CMK (cell line): ENCODE results near the gene TRPV6.

ENCODE experiments used
- DNase-seq: peaks from one replicate; pipeline ENCODE4 v3.0.0-alpha.2; 2010; ENCODE audit warnings: low read depth

TRPV6 gene

DNA sequence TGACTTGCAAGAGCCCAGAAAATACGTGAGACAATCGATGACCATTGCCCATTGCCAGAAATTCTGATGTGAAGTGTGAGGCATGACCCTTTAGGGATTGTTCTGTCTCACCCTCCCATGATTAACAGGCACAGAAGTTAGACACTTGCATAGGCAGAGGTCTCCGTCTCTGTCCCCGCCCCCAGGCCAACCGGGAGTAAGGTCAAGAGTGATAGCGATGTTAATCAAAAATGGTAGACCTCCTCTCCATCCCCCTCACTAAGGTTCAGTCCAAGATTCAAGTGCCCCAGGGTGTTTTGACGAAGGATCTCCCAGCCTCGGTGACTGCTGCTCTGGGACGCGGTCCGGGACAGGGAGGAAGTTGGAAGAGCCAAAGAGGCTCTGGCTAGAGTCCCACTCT, 22.7 kb upstream of the TRPV6 start:
- DNase-seq, result no peak

DNA sequence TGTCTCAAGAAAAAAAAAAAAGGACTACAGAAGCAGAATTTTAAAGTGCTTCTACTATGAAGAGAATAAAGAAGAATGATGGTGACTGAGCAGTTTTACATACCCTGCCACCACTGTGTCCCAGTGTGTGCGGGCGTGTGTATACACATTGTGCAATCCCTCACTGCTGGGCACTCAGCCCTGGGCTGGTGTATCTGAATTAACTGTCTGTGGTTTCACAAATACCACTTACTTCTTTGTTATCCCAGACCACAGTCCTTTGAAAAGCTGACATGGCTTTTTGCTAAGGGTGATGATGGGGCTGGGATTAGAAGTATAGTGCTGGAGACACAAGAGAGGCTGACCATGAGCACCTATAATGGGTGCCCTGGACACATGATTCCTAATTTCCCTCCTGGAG, 21.1 kb upstream of the TRPV6 start:
- no peak for DNase-seq

DNA sequence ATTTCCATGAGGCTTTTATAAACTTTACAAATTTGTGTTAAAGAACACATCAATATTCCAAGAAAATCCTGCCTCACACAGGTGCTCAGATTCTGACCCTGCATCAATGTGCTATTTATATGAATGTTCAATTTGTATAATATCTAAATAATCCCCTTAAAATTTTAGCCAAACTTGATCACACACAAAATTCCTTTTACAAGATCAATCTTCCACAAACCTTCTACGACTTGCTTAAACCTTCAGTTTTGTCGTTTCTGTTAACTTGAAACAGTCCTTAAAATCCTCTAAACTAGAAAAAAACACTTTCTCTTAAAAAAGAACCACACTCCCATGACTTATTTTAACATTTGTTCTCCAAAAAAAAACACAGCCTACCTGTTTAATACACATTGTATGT, 20.2 kb upstream of the TRPV6 start:
- DNase-seq, result no peak

DNA sequence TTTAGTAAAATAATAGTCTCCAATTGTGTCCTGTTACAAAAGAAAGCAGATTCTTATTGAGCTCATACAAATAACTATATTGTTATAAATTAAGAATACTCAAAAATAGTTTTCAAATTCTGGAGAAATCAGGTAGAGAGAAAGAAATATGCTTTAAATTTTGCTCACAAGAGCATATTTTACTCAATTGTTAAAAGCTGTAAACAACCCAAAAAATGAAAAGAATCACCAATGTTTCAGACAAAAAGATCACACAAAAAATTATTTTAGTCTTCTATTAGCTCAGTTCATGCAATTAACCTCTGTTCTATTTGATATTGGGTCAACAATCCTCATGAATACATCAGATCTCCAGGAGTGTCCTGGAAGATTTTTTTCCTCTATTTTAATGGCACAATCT, 18.6 kb upstream of the TRPV6 start:
- no peak for DNase-seq

DNA sequence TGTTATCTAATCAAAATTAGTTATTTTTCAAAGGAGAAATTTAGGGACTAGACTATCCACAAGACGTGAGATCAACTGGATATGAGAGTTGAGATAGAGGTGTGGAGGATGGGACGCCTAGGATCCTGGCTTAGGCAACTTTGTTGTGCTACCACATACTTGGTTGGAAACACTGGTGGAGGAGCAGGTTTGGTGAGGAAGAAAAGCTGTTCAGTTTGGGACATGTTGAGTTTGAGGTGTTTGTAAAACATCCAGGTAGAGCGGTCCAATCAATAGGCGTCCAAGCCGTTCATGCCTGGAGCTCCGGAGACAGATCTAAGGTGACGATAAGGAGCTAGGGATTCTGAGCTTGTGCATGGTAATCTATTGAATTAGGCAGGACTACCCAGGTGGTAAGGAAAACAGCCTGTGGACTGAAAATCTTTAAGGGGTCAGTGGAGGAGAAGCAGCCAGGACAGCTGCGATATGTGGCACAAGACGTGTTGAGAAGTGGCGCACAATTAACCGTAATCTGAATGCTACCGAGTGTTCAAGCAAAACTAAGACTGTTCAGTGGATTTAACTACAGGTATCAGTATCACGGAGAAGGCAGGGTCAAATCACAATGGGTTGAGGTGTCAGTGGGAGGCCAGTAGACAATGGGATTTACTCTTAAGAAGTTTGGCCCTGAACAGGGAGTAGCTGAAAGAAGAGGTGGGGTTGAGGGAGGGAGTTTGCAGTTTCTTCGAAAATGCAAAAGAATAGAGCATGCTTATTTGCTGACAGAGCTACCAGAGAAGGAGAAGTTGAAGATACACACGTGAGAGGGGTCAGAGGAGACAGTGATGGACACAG, 16.1 kb upstream of the TRPV6 start:
- no peak for DNase-seq

DNA sequence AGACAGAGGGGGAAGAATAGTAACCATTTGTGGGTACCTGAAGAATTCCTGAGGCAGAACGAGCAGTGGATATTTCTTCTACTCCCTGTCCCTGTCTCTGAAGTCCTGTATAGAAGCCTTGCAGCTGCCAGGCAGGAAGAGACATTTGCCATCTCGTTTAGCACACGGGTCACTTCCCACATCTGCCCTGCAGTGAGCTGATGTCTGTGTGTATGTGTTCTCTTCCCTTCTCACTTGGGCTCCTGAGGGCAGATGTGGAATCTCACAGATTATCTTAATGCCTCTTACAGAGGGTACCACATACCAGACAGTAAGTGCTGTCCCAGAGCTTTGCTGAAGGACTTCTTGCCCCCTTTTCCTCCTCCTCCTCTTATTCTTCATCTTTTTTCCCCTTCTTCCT, 14.1 kb upstream of the TRPV6 start:
- DNase-seq, result no peak

DNA sequence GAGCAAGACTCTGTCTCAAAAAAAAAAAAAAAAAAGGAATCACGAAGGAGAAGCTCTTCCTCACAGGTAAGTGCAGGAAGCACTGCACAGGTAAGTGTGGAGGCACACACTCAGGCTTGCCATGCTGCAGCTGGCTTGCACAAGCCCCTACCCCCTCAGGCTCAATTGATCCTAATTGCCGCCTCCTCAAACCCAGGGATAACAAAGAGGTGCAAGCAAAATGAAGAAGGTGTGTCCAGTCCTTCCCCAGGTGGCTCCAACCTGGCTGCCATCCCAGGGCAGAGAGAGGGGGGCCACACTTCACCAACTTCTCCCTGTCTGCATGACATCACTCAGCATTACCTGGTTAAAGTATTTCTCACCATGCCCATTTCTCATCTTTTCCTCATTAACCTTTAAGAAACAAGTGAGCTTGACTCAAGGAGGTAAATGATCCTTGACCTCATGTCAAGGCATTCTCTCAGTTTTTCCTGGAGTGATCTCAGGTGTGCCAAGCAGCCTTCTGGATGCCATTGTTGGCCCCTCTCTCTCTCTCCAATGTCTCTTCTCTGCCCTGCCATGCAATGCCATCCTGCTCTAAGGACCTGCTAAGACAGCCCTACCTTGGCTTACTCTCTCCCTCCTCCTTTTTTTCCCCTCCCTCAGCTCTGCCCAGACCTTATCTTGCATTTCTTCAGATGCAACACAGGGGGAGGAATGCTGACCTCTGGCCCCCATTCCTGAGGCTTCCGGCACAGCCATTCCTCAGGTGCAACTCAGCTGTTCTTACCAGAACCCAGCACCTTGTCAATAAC, 13.0 kb upstream of the TRPV6 start:
- DNase-seq, result no peak

DNA sequence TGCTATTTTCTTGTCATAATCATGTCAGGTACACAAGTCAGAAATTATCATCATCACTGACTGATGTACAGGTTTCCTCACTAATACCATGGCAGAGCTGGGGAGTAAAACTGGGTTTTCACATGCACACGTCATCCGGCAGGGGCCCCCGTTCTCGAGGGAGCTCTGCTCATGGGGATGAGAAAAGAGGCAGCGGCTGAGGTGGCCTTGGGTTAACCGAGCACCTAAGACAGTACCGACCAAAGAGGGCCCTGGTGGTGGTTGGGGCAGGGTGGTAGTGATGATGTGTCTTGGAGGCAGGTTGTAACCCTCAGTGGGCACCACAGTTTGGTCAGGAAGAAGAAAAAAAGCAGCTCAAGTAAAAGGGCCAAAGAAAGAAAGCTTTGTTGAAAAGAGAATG, 12.1 kb upstream of the TRPV6 start:
- DNase-seq, result no peak

DNA sequence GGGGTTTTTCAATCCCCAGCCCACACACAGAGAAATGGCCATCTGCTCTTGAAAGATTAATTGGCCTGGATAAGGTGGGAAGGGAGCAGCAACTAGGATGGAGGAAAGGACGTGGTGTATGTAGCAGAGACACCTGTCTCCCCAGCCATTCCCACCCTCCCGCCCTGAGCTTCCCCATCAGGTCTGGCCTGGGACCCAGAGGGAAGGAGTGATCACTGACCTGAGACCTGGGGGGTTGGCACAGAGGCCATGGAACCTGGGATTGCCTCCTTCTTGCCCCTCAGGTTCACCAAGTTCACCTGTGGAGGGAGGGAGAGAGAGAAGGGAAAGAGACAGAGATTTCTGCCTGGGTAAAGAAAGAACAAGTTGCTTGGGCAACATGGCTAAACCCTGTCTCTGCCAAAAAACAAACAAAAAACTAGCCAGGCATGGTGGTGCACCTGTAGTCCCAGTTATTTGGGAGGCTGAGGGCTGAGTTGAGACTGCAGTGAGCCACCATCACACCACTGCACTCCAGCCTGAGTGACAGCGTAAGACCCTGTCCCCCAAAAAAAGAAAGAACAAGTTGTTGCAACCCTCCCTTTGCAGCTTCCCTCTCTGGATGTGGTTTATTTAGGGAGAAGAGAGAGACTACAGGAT, 11.3 kb upstream of the TRPV6 start:
- DNase-seq, result no peak

DNA sequence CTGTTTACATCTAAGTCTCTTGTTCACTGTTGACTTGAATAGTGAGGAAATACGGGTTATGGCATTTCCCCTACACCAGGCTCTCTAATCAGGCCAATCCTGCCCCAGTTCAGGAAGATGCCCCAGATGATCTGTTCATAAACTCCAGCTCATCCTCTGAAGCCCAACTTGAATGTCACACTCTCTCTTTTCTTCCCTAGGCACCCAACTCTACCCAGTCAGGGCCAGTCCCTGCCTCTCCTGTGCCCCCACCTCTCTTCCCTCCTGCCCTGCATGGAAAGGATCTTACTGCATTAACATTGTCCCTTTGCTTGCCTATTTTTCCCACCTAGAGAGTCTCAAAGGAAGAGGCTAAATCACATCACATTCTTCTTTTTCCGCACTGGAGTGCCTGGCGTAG, 10.6 kb upstream of the TRPV6 start:
- DNase-seq, result no peak

DNA sequence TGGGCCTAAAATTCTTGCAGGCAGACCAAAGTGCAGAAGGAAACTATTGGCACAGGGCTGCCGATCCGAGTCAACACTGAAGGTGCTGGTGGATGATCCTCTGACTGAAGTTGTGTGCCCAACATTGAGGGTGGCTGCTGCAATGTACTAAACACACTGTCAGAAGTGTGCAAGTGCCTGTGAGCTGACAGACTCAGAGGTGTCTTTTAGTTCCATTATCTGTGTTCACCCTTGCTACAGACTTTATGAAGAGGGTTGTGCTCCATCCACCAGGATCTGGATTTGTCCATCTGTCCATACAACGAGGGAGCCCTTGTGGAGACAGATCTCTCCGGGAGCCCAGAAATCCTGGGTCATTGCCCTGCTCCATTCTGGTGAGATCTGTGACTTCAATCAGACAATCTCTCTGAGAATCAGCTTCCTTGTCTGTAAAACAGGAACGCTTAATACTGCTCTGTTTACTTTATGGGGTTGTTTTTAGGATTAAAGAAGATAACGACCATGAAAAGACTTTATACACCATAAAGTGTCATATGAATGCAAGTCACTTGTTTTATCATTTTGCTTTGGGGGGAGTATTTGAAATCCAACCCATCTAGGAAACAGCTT, 9.5 kb upstream of the TRPV6 start:
- no peak for DNase-seq

DNA sequence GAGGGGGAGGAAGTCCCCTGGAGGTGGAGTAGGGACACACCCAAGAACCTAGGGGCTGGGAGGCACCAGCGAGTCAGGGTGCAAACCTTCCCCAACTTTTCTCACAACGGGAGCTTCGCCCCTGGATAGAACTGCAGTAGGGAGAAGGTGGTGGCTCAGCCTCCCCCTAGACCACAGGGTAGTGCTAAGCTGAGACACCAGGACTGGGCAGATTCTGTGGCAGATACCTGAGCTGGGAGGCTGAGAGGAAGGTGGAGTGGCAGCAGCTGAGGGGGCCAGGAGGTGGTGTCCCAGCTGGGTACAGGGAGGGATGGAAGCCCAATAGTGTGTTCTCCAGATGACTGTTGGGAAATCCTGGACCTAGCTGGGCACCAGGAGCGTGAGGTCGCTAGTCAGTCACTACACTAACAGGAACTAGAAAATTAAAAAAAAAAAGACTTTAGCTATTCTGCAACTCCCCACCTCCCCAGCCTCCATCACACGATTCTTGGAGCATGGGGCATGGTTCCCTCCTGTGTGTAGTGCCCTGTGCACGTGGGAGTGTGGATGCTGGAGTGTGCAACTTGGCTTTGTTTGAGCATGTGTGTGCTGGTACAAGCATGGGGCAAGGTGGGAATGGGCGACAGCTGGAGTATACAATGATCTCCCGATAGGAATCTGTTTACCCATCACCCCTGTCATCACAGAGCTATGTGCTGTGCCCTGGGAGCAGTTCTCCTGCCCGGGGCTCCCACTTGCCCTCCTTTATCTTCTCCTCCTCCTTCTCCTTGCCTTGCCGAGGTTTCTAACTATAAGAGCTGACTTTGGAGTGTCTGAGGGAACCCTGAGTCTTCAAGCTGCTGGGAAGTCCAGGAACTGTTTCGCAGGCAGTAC, 8.8 kb upstream of the TRPV6 start:
- no peak for DNase-seq

DNA sequence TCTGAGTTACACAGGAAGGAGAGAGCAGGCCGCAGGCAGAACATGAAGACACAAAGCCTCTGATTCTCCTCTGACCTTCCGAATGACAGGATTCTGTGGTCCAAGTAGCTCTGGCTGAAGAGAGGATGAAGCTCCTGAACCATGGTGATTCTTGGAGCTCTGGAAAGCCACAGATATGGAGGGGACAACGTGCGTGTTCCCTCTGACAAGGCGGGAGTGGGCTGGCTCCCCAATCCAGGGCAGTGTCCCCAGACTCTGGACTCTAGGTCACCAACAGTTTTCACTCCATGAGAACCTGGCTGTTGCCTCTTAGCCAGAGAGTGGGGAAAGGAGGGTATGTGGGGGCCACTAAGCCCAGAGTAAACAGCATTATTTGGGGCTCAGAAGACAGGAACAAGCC, 7.4 kb upstream of the TRPV6 start:
- DNase-seq, result no peak

DNA sequence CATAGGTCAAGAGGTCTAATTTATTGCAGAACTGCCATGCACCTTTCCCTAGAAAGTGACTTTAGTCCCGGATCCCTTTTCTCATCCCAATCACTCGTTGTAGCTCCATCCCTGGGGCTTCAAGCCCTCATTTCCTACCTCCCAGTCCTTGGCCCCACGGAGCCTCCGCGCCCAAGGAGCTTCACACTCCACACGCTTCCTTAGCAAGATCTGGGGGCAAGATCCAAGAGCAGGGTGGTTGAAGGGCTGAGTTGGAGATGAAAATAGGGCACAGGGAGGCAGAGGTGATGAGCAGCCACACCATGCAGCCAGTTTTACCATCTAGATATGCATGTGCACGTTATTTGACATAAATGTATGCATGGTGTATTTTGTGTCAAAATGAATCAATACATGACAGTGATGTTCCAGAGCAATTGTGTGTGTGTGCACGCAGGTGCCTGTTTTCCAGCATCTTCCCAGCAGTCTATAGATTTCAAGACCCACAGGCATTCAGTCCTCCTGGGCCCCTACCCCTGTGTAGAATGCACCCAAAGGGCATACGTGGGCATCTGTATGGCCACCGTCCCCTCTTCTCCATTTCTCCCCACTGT, 6.0 kb upstream of the TRPV6 start:
- no peak for DNase-seq

DNA sequence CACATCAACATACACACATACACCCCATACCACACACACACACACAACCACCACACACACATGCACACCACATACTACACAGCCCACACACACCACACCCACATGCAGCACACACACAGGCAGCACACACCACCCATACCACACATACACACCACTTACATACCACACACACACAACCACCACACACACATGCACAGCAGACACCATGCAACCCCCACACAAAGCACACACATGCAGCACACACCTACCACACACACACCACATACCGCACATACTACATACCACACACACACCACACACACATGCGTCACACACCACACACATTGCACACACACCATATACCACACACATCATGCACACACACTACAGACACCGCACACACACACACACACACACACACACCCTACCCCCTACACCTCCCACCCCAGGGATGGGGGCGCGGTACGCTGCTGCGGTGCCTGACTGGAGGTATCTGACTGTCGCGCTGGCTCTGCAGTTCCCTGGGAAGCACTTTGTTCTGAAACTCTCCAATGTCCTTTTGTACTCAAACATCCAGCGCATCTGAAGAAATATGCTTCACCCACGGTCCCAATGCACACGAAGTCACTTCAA, 5.4 kb upstream of the TRPV6 start:
- no peak for DNase-seq

DNA sequence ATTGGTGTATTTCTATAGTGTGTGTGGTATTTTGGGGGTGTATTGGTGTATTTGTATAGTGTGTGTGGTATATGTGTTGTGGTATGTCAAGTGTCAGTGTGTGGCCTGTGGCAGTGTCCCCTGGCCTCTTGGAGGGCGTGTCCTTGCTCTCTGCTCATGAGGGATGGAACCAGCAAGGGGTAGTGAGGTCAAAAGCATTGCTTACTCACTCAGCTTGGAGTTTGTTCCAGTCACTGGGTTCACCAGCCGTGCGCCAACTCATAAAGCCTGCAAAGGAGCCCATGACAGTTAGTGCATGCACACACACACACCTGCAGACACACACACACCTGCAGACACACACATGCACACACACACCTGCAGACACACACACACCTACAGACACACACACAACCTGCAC, 4.3 kb upstream of the TRPV6 start:
- DNase-seq, result no peak

DNA sequence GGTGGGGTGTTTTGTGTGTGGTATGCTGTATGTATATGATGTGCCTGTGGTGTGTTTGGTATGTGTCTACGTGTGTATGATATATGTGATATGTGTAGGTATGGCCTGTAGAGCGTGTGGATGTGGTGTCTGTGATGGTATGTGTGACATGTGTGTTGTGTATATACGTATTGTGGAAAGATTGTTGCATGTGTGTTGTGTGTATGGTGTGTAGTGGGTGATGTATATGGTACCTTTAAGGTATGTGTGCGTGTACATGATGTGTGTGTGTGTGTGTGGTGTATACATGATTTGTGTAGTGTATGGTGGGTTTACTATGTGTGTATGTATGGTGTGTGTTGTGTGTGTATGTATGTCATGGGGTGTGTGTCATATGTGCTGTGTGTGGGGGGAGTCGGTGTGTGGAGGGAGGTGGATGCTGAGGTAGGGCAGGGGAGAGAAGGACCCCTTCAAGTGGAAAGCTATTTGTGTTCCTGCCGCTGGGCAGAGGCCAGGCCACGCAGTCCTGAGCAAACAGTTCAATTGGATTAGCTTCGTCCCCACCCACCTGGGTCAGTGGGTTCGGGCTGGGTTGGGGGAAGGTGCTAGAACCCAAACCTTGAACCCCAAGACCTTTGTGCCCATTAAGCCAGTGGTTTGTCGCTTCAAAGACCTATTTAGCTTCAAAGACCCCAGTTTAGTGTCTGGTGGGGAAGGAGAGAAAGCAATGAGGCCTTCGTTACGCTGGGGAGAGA, 1.9 kb upstream of the TRPV6 start:
- DNase-seq, result no peak

DNA sequence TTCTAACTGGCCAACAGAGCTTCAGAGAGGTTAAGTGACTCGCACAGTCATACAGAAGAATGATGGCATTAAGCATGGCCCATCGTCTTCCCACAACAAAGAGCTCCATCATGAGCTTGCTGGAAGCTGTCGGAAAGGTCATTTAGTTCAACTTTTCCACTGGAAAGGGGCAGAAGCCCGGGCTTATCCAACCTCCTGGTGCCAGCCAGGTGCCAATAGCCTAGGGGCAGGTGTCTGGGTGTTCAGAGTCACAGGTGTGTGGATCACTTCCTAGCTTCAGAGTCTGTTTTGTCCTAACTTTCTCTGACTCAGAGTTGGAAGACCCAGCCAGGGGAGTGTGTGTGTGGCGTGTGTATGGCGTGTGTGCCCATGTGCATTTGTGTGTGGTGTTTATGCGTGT, 1.3 kb upstream of the TRPV6 start:
- DNase-seq, result no peak

DNA sequence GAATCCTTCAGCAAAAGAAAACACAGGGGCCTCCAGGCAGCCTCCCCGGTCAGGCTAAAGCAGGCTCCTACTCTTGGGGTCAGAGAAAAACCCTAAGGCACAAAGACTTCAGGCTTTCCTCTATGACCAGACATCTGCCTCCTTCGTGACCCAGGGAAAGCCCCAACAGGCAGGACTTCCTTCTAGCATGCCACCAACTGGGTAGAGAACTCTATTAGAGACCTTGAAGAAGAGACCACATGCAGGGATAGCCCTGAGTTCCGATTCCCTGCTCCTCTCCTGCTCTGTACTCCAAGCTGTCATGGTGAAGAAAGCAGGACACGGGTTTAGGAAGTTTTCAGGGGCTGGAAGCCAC, 1.3 kb downstream of the TRPV6 start:
- no peak for DNase-seq

DNA sequence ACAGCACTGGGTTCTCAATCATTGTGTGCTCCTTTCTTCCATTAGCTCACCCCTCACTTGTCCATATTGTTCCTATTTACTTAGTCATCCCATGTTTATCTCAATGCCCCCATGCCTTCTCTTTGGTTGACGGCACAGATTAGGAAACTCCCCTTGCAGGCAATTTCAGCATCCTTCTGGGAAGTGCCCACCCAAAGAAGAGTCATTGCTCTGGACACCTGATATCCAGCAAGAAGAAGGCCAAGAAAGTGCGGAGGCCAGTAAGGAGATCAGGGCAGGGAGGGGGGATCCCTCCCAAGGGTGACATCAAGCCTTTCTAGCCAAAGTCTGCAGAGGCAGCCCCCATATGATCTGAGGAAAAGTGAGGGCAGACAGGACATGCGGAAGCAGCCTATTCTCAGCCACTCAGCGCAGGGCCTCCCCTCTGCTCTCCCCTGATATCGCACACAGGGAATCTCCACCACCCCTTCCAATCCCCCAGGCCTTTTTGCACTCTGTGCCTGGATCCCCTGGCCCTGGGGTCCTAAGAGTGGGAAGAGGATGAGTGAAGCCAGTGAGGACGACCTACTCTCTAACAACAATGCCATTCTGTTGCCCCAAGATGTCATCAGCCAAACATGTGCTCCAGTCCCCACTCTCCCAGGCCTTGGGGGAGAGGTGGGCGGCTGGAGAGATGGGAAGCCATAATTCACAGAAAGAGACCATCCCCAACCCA, 1.8 kb downstream of the TRPV6 start:
- no peak for DNase-seq
